HG03064 (cell line): ENCODE data around the gene HDGF.

ENCODE experiments used
- ATAC-seq: cut with Tn5 transposase; IDR thresholded peaks from one replicate; pipeline ENCODE4 v1.9.1; 2021; ENCODE audit warnings: low read depth; ENCODE audit not compliant: unreplicated experiment

The HDGF gene

GRCh38 chr1:156727492-156727891 lies 24.0 kb downstream of the HDGF start:
- ATAC-seq, result no peak

- ATAC-seq, result no peak
Measured at GRCh38 chr1:156726549-156727226, 24.8 kb downstream of the HDGF start.

GRCh38 chr1:156725683-156726280 lies 25.7 kb downstream of the HDGF start:
- no peak for ATAC-seq

- ATAC-seq, result no peak
Measured at GRCh38 chr1:156721535-156721934, 29.9 kb downstream of the HDGF start.

GRCh38 chr1:156721131-156721530 lies 30.3 kb downstream of the HDGF start:
- no peak for ATAC-seq

- no peak for ATAC-seq
Measured at GRCh38 chr1:156717351-156717750, 34.1 kb downstream of the HDGF start.

- ATAC-seq, result no peak
Measured at GRCh38 chr1:156714830-156715229, 36.6 kb downstream of the HDGF start.

GRCh38 chr1:156712626-156713025 lies 38.8 kb downstream of the HDGF start:
- ATAC-seq, result no peak

GRCh38 chr1:156711011-156711817 lies 40.3 kb downstream of the HDGF start:
- no peak for ATAC-seq

- ATAC-seq, result no peak
Measured at GRCh38 chr1:156709757-156710489, 41.6 kb downstream of the HDGF start.

- no peak for ATAC-seq
Measured at GRCh38 chr1:156709031-156709430, 42.4 kb downstream of the HDGF start.

- no peak for ATAC-seq
Measured at GRCh38 chr1:156708218-156708661, 43.2 kb downstream of the HDGF start.

- ATAC-seq, result no peak
Measured at GRCh38 chr1:156707417-156708217, 43.9 kb downstream of the HDGF start.

- no peak for ATAC-seq
Measured at GRCh38 chr1:156706657-156707416, 44.6 kb downstream of the HDGF start.

GRCh38 chr1:156705918-156706656 lies 45.4 kb downstream of the HDGF start:
- ATAC-seq, result no peak

- no peak for ATAC-seq
Measured at GRCh38 chr1:156705321-156705917, 46.1 kb downstream of the HDGF start, which contains the start of gene CRABP2. TSS of gene CRABP2 (minus strand) at chr1:156705583. CDS start at chr1:156705446, 137 bp downstream.

- ATAC-seq, result no peak
Measured at GRCh38 chr1:156704930-156705320, 46.5 kb downstream of the HDGF start.

GRCh38 chr1:156704166-156704711 lies 47.2 kb downstream of the HDGF start:
- no peak for ATAC-seq
